Dedifferentiated amniotic fluid mesenchymal stem cell (primary cell): ENCODE results near the gene HOATZ.

Experiments
- DNase-seq: peaks from one replicate; pipeline ENCODE4 v3.0.0-alpha.2; 2016; ENCODE audit errors: extremely low spot score

The HOATZ gene

GRCh38 chr11:111577821-111578220 is 63.2 kb downstream of the HOATZ start:
- DNase-seq, result no peak

- DNase-seq, result no peak
These were observed 66.8 kb downstream of the HOATZ start for GRCh38 chr11:111581341-111581740.

- DNase-seq, result no peak
These were observed 67.6 kb downstream of the HOATZ start for GRCh38 chr11:111582163-111582562.

GRCh38 chr11:111582881-111583280 is 68.3 kb downstream of the HOATZ start:
- DNase-seq, result no peak

GRCh38 chr11:111585371-111585770 is 70.8 kb downstream of the HOATZ start:
- DNase-seq, result no peak

- peak; percentile 61 for DNase-seq
These were observed 71.8 kb downstream of the HOATZ start for GRCh38 chr11:111586388-111586831.
